ENCODE results near the gene F7. TPM values are rescaled to one million over a fixed set of nuclear protein-coding genes. Genes with fewer than 3 reads are reported as not detected.

The F7 gene
- total RNA-seq, 1 donor from 2014 or later: 0.06 TPM

DNA sequence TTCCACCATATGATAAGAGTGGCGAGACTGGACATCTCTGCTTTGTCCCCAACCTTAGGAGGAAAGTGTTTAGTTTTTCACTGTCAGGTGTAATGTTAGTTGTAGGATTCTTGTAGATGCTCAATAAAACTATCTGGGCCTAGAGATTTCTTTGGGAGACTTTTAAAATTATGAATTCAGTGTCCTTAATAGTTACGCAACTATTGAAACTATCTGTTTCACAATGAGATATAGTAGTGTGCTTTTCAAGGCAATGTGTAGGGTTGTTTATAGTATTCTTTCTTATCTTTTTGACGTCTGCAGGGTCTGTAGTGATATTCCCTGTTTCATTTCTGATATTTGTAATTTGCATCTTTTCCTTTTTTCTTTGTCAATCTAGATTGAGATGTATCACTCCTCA, 33.2 kb upstream of the F7 start:
- no peak for DNase-seq (ENCODE audit: low read depth)
- TF ChIP-seq, protein P1, sequence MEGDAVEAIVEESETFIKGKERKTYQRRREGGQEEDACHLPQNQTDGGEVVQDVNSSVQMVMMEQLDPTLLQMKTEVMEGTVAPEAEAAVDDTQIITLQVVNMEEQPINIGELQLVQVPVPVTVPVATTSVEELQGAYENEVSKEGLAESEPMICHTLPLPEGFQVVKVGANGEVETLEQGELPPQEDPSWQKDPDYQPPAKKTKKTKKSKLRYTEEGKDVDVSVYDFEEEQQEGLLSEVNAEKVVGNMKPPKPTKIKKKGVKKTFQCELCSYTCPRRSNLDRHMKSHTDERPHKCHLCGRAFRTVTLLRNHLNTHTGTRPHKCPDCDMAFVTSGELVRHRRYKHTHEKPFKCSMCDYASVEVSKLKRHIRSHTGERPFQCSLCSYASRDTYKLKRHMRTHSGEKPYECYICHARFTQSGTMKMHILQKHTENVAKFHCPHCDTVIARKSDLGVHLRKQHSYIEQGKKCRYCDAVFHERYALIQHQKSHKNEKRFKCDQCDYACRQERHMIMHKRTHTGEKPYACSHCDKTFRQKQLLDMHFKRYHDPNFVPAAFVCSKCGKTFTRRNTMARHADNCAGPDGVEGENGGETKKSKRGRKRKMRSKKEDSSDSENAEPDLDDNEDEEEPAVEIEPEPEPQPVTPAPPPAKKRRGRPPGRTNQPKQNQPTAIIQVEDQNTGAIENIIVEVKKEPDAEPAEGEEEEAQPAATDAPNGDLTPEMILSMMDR (conservative IDR thresholded peaks at IDR 0.05; ENCODE audit: low read depth, low read length): no peak

DNA sequence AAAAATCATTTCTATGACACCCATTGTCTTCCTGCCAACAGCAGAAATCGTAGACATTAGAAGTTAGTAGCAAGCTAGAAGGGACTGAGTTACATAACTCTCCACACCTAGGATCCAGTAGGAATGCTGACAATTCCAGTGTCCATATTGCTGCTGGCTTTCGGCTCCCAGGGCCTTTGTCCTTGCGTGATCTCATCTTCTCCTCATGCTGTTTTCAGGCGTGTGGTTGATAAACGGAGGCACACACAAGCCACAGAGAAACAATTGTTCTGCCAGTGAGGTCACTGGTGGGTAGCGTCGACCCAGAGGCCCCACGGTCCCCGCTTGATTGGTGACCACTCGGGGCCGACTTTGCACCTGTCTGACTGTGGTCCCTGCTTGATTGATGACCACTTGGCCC, 31.6 kb upstream of the F7 start:
- TF ChIP-seq, protein P1 (conservative IDR thresholded peaks at IDR 0.05; ENCODE audit: low read depth, low read length): no peak
- DNase-seq (ENCODE audit: low read depth): no peak
- no peak overlapping the region for H3K4me3 ChIP-seq (ENCODE audit: low read depth, low read length)

More for the DNA sequence above, 33.2 kb upstream of the F7 start:
- H3K4me3 ChIP-seq (ENCODE audit: low read depth, low read length): no peak overlapping the region

DNA sequence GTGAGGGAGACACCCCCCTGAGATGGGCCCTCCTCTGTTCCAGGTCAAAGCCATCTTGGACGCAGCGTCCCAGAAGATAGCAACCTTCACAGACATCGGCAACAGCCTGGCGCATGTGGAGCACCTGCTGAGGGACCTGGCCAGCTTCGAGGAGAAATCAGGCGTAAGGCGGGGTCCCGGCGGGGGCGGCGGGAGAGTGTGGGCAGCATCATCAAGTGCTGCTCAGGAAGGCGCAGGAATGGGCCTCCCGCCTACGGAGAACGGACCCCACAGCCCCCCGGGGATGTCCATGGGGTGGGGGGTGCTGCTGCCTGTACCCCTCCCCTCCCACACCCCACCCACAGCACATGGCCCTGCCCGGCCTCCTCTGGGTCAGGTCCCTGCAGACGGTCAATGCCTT, 31.2 kb upstream of the F7 start:
- DNase-seq (ENCODE audit: low read depth): no peak
- TF ChIP-seq, protein P1 (conservative IDR thresholded peaks at IDR 0.05; ENCODE audit: low read depth, low read length): no peak
- H3K4me3 ChIP-seq (ENCODE audit: low read depth, low read length): no peak overlapping the region

DNA sequence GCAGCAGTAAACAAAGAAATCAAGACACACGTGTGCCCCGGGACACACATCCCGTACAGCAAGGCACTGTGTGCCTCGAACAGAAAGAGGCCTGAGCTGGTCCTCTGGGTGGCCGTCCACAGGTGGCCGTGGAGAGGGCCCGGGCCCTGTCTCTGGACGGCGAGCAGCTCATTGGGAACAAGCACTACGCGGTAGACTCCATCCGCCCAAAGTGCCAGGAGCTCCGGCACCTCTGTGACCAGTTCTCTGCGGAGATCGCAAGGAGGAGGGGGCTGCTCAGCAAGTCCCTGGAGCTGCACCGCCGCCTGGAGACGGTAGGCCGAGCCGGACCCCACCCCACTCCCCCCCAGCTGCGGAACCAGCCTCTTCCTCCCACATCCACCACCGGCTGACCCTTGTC, 30.7 kb upstream of the F7 start:
- TF ChIP-seq, protein P1 (conservative IDR thresholded peaks at IDR 0.05; ENCODE audit: low read depth, low read length): no peak
- H3K4me3 ChIP-seq (ENCODE audit: low read depth, low read length): no peak overlapping the region
- no peak for DNase-seq (ENCODE audit: low read depth)

DNA sequence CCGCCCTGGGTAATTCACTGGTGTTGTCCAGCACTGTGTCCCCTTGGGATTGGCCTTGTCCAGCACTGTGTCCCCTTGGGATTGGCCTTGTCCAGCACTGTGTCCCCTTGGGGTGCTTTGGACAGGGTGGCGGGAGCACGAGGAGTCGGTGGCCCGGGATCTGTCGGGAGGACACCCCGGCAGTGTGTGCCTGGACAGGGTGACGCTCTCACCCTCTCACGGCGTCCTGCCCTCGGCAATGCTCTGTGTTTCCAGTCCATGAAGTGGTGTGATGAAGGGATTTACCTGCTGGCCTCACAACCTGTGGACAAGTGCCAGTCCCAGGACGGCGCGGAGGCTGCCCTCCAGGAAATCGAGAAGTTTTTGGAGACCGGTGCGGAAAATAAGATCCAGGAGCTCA, 29.9 kb upstream of the F7 start:
- H3K4me3 ChIP-seq (ENCODE audit: low read depth, low read length): no peak overlapping the region
- TF ChIP-seq, protein P1 (conservative IDR thresholded peaks at IDR 0.05; ENCODE audit: low read depth, low read length): no peak
- no peak for DNase-seq (ENCODE audit: low read depth)

DNA sequence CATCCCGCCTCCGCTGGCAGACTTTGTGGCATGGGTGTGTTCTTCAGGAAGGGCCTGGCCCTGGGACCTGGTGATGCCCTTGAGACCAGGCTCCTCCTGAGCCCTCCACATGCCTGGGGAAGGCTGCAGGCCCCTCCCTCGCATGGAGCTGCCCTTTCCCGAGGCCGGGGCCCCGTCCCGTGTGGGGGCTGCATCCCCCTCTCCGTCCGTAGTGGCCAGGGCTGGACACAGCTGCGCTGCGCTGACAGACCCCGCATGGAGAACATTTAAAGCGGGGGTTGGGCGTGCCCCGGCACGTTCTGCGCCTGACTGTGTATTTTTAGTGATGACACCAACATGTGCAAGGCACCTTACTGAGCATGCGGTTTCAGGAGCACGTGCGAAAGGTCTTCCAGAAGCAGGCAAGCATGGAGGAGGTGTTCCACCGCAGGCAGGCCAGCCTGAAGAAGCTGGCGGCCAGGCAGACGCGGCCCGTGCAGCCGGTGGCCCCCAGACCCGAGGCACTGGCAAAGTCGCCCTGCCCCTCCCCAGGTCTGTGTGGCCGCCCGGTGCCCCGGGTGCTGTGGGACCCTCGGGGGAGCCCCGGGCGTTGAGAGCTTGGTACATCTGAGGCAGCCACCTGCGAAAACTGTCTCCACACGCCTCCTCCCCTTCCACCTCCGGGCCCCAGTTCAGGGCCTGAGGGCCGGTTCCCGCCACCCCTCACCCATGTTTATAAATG, 28.8 kb upstream of the F7 start:
- DNase-seq (ENCODE audit: low read depth): no peak
- TF ChIP-seq, protein P1 (conservative IDR thresholded peaks at IDR 0.05; ENCODE audit: low read depth, low read length): no peak
- H3K4me3 ChIP-seq (ENCODE audit: low read depth, low read length): no peak overlapping the region

DNA sequence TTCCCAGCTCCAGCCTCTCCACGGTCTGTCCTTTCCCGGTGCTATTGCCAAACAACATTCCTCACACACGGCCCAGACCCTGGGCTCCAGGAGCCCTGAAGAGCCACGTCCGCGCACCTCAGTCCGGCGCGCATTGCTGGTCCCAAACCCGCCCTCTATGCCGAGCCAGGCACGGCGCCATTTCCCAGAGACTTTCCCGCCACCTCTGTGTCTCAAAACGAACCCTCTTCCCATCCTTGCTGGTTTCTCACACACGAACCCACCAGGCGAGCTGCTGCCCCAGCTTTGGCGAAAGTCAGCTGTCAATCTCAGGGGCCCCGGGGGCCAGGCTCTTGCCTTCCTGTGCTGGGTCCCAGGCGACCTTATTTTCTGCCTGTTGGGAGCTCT, 28.0 kb upstream of the F7 start:
- no peak overlapping the region for H3K4me3 ChIP-seq (ENCODE audit: low read depth, low read length)
- TF ChIP-seq, protein P1 (conservative IDR thresholded peaks at IDR 0.05; ENCODE audit: low read depth, low read length): no peak
- no peak for DNase-seq (ENCODE audit: low read depth)
